Measurements from ENCODE around the gene MSRB3.

GRCh38 chr12:65311260-65311659 lies 32.8 kb downstream of the MSRB3 start:
- TF ChIP-seq CTCF (IDR thresholded peaks at IDR 0.05; ENCODE audit: low read depth, low read length) (no peak), EZH2phosphoT487 (IDR thresholded peaks at IDR 0.05; ENCODE audit: low read depth) (no peak)
